T1000 (cell line): ENCODE results near the gene HLA-DOA.

Source experiments
- DNase-seq: peaks from one replicate; lab custom pipeline; 2025; ENCODE audit warnings: mixed read lengths; lab: John Stamatoyannopoulos, UW

The HLA-DOA gene

DNA sequence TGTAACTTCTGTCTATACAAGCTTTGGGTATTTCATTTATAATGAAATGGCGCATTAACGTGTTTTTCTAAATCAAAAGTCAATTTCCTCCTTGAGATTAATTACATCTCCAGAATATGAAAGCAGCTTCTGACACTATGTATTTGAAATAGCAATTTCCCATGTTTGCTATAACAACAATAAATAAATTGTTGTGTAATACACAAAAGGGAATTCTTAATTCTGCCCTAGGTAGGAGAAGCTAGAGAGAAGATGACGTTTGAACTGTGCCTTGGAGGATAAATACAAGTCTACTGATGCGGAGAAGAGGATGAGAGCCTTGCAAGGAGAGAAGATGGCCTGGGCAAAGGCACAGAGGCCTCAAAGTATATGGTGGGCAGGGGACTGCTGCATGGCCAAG lies 7.6 kb upstream of the HLA-DOA start:
- DNase-seq, result no peak

DNA sequence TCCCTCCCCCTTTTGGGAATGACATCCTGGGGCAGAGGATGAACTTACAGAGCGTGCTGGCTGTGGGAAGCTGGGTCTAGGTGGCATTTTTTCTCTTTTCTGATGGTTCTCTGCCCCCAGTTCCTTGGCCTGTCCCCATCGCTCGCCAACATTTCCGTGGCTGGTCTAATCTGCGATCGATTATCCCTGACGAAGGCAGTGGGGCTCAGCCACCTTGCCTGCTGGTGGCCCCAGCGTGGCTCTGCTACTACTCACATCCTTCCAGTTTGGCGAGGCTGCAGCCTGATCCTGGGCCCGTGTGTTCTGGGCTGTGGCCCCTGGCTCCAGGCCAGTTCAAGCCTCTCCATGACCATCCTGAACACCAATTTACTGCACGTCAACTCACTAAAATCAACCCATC lies 6.4 kb upstream of the HLA-DOA start:
- no peak for DNase-seq

DNA sequence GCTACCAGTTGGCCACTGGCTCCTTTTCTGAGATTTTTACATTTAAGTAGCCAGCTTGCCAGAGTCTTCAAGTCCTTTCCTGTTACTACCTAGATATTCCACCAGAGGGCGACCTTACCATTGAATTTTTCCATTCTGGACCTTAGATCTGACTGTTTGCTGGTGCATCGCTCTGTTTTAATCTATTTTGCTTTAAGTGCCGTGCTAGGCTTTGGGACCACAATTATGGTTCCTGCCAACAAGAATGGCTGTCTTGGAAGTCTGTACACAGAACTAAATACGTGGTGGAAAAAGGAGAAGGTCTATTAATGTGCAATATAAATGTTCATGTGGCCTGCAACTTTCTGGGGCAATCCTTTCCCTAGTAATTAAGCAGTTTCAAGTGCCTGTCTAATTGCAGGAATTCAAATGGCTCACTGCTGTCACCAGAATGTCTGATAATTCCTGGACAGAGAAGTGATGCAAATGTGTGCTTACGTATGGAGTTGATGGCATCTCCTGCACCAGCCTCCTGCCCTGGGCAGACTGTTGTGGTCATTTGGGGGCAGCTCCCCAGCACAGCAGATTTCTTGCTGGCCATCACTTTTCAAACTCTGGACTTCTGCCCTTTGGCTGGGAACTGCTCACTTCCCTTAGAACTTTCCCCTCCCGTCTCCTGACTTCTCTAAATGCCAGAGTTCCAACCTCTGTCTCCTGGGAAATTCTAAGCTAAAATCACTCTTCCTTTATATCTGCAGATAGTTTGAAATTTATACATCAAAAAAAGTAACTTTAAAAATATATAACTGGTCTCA lies 5.6 kb upstream of the HLA-DOA start:
- DNase-seq, result peak; percentile 4

DNA sequence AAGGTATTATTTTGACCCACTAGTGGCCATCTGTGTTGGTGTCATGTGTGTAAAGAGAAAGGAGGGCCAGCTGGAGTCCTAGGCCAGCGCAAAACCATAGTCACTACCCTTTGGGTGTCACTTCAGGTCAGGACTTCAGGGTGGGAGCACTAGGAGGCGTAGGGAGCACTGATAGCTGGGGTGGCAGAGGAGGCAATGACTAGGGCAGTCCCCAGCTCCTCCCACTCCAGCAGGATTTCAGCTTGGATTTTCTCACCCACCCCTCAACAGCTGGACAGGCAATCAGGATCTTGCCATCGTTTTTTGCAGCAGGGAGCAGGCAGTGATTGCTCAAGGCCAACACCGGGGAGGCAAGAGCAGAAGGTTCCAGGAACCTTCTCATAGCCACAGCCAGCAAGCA lies 4.2 kb upstream of the HLA-DOA start:
- DNase-seq, result no peak

DNA sequence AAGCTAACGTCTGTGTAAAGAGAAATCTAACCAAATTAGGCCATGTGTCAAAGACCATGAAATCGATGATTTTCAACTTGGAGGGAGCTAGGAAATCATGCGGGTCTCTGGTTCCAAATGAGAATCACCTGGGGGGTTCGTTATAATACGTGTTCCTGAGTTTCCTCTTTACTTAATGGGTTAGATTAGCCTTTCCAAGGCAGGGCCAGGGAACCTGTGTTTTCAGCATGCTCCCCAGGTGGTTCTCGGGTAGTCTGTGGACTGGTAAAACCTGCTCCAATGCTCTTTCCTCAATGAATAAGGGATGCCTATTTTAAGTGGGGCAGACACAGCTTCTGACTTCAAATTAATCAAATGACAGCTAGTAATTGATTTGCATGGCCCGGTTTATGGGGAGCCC lies 965 bp upstream of the HLA-DOA start:
- DNase-seq, result no peak

DNA sequence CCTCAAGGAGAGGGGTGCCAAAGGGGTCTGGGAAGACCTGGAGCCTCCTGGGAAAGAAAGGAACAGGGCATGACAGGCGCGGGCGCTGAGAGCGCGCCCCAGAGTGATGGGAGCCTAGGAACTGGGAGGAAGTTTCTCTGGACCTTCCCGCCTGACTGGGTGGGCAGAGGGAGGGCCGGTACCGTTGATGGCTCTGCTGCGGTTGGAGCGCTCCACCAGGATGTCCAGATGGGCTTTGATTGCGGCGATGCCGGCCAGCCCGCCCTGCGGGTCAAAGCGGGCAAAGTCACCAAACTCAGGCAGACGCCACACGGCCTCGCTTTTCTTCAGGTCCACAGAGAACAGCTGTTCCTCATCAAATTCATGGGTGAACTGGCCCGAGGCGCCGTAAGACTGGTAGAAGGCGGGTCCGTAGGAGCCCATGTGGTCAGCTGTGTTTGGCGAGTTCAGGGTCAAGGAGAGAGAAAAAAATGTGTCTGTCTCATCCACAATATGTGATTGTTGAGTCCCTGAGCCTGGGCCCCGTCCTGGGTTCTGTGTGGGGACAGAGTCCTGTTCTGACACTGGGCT lies 1.5 kb downstream of the HLA-DOA start:
- DNase-seq, result no peak

DNA sequence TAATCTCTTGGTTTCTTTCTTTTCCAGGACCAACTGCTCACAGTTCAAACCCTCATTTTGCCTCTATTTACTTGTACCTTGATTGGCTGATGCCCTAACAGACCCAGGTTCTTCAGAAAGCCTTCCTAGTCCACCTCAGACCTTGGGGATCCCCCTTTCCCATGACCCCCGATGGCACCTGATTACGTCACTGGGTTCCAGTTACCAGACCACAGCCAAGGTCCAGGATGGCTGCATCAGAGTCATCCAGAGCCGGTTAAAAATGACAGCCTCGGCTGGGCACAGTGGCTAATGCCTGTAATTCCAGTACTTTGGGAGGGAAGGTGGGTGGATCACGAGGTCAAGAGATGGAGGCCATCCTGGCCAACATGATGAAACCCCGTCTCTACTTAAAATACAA lies 4.5 kb downstream of the HLA-DOA start:
- no peak for DNase-seq

DNA sequence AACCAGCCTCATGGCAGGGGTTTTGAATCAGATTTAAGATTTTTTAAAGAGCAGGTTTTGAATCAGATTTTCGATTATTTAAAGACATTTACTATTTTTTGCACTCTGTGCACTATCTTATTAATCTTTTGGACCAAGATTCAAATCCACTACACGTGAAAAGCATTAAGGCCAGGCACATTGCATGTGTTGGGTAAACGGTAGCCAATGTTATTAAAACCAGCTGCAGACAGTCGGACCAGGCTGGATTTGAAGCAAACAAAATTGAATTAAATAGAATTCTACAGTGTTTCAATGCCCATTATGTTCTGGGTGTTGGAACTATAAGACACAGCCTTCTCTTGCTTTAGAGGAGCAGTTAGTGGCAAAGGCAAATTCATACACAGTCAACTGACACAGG lies 7.7 kb downstream of the HLA-DOA start:
- DNase-seq, result no peak

DNA sequence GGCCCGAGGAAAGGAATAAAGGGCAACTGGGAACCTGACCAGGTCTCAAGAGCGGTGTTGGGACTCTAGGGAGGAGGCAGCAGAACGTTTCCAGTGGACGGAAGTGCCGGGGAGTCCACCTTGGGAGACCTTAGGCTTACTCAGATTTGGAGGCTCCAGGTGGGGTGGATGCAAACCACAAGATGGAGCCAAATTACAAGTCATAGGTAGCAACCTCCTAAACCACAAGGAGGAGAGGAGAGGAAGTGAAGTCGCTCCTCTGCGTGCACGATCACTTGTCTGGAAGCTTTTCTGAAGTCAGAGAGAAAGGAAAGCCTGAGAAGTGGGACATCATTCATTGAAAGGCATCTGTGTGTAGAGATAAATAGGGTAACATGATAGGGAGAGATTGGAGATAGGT lies 9.3 kb downstream of the HLA-DOA start:
- no peak for DNase-seq

DNA sequence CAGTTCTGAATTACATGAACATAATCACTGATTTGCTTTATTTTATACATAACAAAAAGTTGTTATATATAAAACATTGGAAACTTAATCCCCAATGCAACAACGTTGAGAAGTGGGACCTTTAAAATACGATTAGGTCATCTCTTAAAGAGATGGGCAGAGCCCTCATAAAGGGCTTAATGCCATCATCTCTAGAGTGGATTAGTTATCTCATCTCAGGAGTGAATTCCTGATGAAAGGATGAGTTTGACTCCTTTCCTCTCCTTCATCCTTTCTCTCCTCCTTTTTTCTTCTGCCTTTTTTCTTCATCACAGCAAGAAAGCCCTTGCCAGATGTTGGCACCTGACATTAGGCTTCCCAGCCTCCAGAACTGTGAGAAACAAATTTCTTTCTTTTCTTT lies 13.9 kb downstream of the HLA-DOA start:
- no peak for DNase-seq

DNA sequence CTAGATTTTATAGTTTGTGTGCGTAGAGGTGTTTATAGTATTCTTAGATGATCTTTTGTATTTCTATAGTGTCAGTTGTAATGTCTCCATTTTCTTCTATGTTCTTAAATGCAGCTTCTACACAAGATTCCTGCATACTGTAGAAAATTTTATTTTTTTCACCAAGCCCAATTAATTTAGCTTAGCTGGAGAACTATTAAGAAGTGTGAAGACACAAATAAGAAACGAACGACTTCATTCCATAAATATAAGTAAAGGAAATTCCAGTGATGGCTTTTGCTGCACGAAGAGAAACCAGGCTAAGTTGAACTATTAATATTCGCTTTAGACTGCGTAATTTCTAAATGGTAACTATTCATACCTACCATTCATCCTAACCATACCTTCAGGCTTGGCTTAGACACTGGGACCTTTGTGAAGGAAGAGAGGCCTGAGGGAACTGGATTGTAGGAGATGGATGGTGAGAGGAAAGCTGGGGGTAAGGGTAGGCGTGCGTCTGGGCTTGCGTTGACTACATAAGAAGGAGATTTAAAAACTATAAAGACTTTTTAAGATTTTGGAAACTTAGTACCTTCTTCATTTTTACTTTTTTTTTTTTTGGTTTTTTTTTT lies 15.9 kb downstream of the HLA-DOA start:
- no peak for DNase-seq

DNA sequence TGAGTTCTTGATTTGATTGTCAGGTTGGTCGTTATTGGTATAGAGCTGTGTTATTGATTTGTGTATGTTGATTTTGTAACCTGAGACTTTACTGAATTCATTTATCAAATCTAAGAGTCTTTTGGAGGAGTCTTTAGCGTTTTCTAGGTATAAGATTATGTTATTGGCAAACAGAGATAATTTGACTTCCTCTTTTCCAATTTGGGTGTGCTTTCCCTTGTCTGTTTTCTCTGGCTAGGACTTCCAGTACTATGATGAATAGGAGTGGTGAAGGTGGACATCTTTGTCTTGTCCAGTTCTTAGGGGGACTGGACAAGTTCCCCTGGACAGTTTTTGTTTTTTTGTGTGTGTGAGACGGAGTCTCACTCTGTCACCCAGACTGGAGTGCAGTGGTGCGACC lies 17.4 kb downstream of the HLA-DOA start:
- no peak for DNase-seq

DNA sequence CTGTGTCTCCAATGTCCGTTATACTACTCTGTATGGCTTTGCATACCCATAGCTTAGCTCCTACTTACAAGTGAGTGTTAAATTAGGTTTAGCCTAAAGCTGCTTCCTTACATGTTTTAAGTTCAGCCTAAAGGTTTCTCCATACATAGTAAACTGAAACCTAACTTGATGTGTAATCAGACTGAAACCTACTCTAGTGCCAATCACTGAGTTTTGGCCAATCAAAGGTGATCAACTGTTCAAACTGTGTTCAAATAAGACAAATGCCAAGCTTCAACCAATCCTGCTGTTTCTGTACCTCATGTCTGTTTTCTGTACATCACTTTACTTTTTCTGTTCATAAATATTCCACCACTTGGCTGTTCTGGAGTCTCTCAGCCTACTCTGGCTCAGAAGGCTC lies 20.0 kb downstream of the HLA-DOA start:
- no peak for DNase-seq

DNA sequence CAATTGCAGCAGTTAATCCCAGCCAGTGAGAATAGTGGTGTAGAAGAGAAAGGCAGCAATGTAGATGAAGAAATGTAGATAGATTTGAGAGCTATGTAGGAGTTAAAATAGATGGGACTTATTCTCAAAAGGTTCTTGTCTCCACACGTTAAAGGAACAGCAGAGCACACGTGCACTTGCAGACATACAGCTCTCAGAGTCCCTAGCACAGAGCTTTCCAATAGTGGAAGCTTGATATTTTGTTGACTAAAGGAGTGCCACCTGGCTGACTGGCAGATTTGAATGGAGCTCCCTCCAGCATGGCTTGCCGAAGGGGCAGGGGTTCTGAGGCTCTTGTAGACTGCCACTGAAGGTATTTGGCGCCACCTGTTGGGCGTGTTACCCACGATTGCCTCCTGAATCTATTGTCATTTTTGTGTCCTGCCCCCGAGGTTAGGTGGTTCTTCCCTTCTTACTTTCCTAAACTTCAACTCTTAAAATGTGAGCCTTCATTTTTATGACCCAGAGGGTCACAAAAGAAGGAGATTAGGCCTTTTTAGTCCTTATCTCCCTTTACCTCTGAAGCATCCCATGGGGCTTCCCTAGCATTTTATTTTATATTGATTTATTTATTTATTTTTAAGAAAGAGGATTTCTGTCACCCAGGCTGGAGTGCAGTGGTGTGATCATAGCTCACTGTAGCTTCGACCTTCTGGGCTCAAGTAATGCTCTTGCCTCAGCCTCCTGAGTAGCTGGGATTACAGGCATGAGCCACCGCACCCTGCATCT lies 24.6 kb downstream of the HLA-DOA start:
- DNase-seq, result peak; percentile 52

DNA sequence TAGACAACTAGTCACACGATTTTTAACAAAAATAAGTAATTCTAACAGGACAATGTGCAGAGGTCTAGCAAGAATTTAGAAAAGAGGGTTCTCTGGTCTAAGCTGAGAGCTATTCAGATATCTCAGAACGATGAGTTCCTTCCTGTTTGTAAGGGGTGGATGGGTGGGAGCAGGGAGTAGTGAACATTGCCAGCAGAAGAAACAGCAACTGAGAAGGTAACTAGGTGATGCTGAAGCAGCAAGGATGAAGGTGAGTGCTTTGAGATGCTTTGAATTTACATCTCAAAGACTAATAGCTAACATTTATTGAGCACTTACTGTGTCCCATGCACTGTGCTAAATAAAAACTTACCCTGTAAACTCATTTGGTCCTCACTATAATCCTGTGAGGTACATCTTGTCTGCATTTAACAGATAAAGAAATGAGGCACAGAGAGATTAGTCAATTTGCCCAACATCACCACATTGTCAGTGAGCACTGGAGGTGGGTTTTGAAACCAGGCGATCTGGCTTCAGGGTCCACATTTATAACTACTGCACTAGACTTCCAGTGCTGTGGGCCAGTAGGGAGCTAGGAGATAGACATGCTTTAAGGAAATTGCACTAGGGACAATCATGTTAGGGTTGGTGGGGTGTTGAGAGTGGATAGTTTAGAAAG lies 25.3 kb downstream of the HLA-DOA start:
- DNase-seq, result no peak

DNA sequence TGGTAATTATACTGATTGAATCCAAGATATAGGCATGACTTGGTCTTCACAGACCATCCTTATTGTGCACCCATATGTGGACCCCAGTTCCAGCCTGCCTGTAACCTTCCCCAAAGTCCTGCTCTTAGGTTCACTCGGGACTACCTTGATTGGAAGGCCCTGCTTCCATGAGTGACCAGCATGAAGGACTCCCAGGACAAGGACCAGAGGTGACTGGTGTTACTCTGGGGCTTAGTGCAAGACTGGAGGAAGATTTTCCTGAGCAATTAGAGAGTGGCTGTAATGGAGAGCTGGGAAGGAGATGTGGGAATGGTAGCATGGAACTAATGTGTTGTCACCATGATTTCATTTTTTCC lies 25.9 kb downstream of the HLA-DOA start:
- DNase-seq, result no peak

DNA sequence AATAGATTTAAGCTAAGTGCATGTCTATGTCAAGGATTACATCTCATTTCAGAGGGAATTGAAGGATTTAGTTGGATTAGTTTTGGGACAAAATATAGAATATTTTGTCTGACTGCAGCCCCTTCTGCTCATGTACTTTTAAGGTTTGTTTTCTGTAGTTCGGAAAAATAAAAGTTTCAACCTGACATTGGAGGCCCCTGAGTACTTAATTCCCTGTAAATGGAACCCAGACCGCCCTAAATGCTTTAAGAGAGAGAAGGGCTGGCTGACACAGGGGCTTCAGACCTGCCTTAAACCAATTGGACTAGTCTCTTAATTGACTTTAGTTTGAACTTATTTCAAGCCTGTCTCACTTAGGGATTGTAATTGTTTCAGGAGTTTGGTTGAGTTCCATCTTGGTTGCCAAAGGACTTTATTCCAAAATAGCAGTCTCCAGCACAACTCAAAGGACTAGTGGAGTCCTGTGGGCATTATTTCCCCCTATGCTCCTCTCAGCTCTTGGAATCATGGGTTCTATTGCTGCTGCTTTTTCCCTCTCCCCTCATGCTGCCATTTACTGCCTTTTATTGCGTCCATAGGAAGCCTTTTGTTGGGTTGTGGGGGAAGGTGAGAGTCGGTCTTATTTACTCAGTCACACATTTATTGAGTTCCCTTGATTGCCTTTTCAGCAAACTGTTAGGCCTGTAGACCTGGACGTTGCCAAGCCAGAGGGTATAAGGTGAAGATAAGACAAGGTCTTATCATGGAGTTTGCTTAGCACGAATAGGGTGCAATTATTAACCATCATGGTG lies 26.5 kb downstream of the HLA-DOA start:
- DNase-seq, result no peak

DNA sequence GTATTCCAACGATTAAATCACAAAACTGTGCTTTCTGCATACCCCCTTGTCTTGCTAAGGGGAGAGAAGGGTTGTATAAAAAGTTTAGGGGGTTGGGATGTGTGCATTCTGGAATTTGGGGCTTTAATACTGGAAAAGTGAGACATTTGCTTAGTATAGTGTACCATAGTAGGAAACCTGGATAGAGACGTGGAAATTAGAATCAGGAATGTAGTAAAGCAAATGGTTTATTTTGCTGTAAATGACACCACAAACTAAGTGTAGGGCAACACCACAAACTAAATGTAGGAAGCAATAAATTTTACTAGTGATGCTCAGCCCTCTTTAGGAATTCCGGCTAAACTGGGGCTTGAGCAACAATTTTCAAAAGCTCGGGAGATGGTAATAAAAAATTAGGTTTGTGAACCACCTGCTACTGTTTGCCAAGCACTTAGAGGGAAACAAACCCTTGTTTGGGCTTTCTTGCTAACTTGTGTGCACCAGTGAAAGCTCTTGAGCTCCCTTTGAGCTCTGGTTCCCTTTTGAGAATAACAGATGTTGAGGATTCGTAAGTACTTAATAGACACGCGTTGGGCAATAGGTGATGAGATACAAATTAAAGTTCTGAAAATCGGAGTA lies 27.2 kb downstream of the HLA-DOA start:
- no peak for DNase-seq

DNA sequence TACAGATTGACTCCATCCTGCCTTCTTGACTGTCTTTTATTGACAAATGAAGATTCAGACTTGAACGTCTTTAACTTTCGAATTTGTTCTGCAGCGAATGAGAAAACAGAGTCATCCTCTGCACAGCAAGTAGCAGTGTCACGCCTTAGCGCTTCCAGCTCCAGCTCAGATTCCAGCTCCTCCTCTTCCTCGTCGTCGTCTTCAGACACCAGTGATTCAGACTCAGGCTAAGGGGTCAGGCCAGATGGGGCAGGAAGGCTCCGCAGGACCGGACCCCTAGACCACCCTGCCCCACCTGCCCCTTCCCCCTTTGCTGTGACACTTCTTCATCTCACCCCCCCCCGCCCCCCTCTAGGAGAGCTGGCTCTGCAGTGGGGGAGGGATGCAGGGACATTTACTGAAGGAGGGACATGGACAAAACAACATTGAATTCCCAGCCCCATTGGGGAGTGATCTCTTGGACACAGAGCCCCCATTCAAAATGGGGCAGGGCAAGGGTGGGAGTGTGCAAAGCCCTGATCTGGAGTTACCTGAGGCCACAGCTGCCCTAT lies 28.8 kb downstream of the HLA-DOA start:
- no peak for DNase-seq

DNA sequence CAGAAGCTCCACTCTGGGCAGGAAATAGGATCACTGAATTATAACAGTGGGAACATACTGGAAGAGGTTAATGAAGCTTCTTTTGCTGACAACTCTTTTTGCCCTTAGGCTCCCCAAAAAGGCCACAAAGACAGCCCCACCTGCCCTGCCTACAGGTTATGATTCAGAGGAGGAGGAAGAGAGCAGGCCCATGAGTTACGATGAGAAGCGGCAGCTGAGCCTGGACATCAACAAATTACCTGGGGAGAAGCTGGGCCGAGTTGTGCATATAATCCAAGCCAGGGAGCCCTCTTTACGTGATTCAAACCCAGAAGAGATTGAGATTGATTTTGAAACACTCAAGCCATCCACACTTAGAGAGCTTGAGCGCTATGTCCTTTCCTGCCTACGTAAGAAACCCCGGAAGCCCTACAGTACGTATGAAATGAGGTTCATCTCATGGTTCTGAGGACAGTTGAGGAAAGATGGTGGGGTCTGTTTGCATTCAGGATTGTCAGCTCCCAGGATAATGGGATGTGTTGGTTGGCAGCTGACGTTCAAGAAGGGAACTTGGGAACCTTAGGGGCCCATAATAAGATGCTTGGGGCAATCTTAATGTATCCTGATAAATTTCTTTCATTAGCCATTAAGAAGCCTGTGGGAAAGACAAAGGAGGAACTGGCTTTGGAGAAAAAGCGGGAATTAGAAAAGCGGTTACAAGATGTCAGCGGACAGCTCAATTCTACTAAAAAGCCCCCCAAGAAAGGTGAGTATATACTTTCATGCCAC lies 29.5 kb downstream of the HLA-DOA start:
- DNase-seq, result no peak
